Measurements from ENCODE around the gene MAGI1.

- TF ChIP-seq CTCF (IDR thresholded peaks at IDR 0.05), result no peak
- no peak for TF ChIP-seq POLR2A (IDR thresholded peaks at IDR 0.05)
Measured at GRCh38 chr3:65540666-65541065, 498.1 kb downstream of the MAGI1 start.
